Endothelial cell of umbilical vein (primary cell): ENCODE measurements around the gene EMCN.

Experiments used
- CTCF ChIP-seq, 2 donors: IDR thresholded peaks; 1 replicate in 1 of 2; 2 replicates in 1 of 2; pipeline ENCODE4 v1.5.1; 2011; ENCODE audit warnings: low read length in 2 of 2, mild to moderate bottlenecking in 2 of 2, moderate library complexity in 2 of 2, control low read depth in 1 of 2, inconsistent platforms in 1 of 2, low read depth in 1 of 2; ENCODE audit not compliant: insufficient read depth in 1 of 2; ENCODE audit errors: extremely low read depth in 1 of 2
- EZH2 ChIP-seq: IDR thresholded peaks from 2 replicates; pipeline ENCODE4 v1.6.1; 2012; ENCODE audit warnings: borderline replicate concordance, low read depth, mild to moderate bottlenecking, moderate library complexity, low read length, inconsistent platforms; ENCODE audit not compliant: severe bottlenecking
- GATA2 ChIP-seq: IDR thresholded peaks from 2 replicates; pipeline ENCODE4 v1.7.0; 2011; ENCODE audit warnings: low read depth, mild to moderate bottlenecking, moderate library complexity, mixed read lengths, low read length; ENCODE audit not compliant: insufficient read length, insufficient read depth
- JUN ChIP-seq: IDR thresholded peaks from 2 replicates; pipeline ENCODE4 v1.6.1; 2011; ENCODE audit warnings: borderline replicate concordance, low read depth; ENCODE audit not compliant: insufficient read length, insufficient read depth
- MAX ChIP-seq: IDR thresholded peaks from 2 replicates; pipeline ENCODE4 v1.6.1; 2011; ENCODE audit not compliant: insufficient read depth, insufficient read length
- POLR2A ChIP-seq: IDR thresholded peaks from 2 replicates; pipeline ENCODE4 v1.6.1; 2012; ENCODE audit warnings: low read depth, mild to moderate bottlenecking, control low read depth, low read length
- POLR2AphosphoS5 ChIP-seq: IDR thresholded peaks from 2 replicates; pipeline ENCODE4 v1.6.1; 2012; ENCODE audit warnings: low read depth, mild to moderate bottlenecking, control low read depth, low read length, moderate library complexity; ENCODE audit not compliant: insufficient read depth

GRCh38 chr4:100540131-100540530 lies 22.3 kb upstream of the EMCN start:
- TF ChIP-seq EZH2 (no peak), POLR2AphosphoS5 (no peak), CTCF (IDR thresholded peaks at IDR 0.05; ENCODE audit: extremely low read depth in 1 of 2, insufficient read depth in 1 of 2, low read depth in 1 of 2, low read length in 2 of 2) (no peak), POLR2A (no peak), MAX (no peak), GATA2 (no peak), JUN (no peak)
